A673 (cell line): ENCODE measurements around the gene TWSG1. TPM values are rescaled to one million over a fixed set of nuclear protein-coding genes. Genes with fewer than 3 reads are reported as not detected.
"Not testable (repeated sequence)": the region's sequence is repeated elsewhere in the genome, so short reads cannot be mapped to it uniquely, and the experiment has no call there.

Experiments
- BruUV-seq: library from RNA; stranded (reverse); fragments of 400-500 nt; replicated peaks from 2 replicates; lab custom pipeline; 2021; lab: Mats Ljungman, UMichigan
- CTCF ChIA-PET: fragments of 300-600 bp; sonication (Branson Sonifier 250); formaldehyde crosslinking; loops from one replicate; lab custom pipeline; 2022; ENCODE audit warnings: antibody characterized with exemption; lab: Charles Lee
- POLR2A ChIA-PET: fragments of 300-600 bp; sonication (Branson Sonifier 250); formaldehyde crosslinking; loops from one replicate; lab custom pipeline; 2022; ENCODE audit warnings: antibody characterized with exemption; ENCODE audit not compliant: low non-redundant PET; lab: Charles Lee
- DNase-seq: peaks from one replicate; pipeline ENCODE4 v3.0.0-alpha.2; 2015; ENCODE audit warnings: low spot score
- H3K27ac ChIP-seq: fragments of 200-600 bp; sonication (generic); 2 replicates; pipeline ENCODE4 v1.5.1; 2016; ENCODE audit warnings: mixed run types, low read depth, mild to moderate bottlenecking, mixed read lengths, antibody characterized with exemption, low read length; ENCODE audit not compliant: poor library complexity, severe bottlenecking
- H3K27me3 ChIP-seq: fragments of 200-600 bp; sonication (generic); replicated peaks from 2 replicates; pipeline ENCODE4 v1.6.1; 2017; ENCODE audit warnings: mixed run types, low read depth, mild to moderate bottlenecking, mixed read lengths, antibody characterized with exemption, low read length; ENCODE audit not compliant: insufficient read depth, poor library complexity
- H3K36me3 ChIP-seq: fragments of 200-600 bp; sonication (generic); 2 replicates; pipeline ENCODE4 v1.6.1; 2016; ENCODE audit warnings: mixed run types, mild to moderate bottlenecking, mixed read lengths, antibody characterized with exemption, low read length; ENCODE audit not compliant: insufficient read depth, poor library complexity, severe bottlenecking
- H3K4me1 ChIP-seq: fragments of 200-600 bp; sonication (generic); 2 replicates; pipeline ENCODE4 v1.6.1; 2017; ENCODE audit warnings: mixed run types, mild to moderate bottlenecking, mixed read lengths, antibody characterized with exemption, low read length; ENCODE audit not compliant: insufficient read depth, poor library complexity, severe bottlenecking
- H3K4me3 ChIP-seq: fragments of 200-600 bp; sonication (generic); 2 replicates; pipeline ENCODE4 v1.5.1; 2016; ENCODE audit warnings: low read depth, mixed run types, mild to moderate bottlenecking, mixed read lengths, low read length; ENCODE audit not compliant: poor library complexity, severe bottlenecking
- H3K9me3 ChIP-seq: fragments of 200-600 bp; sonication (generic); 2 replicates; pipeline ENCODE4 v1.6.1; 2016; ENCODE audit warnings: mixed run types, low read depth, mild to moderate bottlenecking, mixed read lengths, antibody characterized with exemption, low read length; ENCODE audit not compliant: poor library complexity, severe bottlenecking
- EZH2 ChIP-seq: fragments of 200-600 bp; sonication (generic); IDR thresholded peaks from 2 replicates; pipeline ENCODE4 v1.6.1; 2017; ENCODE audit warnings: borderline replicate concordance, low read depth, mild to moderate bottlenecking, mixed read lengths, antibody characterized with exemption, low read length; ENCODE audit not compliant: poor library complexity, severe bottlenecking
- intact Hi-C: fragments of 100-400 bp; cut with micrococcal nuclease; formaldehyde crosslinking; loops from one replicate; pipeline ENCODE4 v1.10.0; 2022; ENCODE audit not compliant: unreplicated experiment
- total RNA-seq: library from RNA; stranded (reverse); gene quantifications from 2 replicates; pipeline ENCODE4 v1.2.3, GENCODE V29; 2021
- TF ChIP-seq, protein P1 (sequence below): fragments of 300-800, 200-600 bp; sonication (generic); conservative IDR thresholded peaks from 2 replicates; pipeline ENCODE4 v1.5.1; 2017; ENCODE audit warnings: low read depth, mild to moderate bottlenecking, antibody characterized with exemption, low read length, moderate library complexity, mixed read lengths

TWSG1 gene
- total RNA-seq, 1 experiment from 2014 or later: 34.9 TPM

DNA sequence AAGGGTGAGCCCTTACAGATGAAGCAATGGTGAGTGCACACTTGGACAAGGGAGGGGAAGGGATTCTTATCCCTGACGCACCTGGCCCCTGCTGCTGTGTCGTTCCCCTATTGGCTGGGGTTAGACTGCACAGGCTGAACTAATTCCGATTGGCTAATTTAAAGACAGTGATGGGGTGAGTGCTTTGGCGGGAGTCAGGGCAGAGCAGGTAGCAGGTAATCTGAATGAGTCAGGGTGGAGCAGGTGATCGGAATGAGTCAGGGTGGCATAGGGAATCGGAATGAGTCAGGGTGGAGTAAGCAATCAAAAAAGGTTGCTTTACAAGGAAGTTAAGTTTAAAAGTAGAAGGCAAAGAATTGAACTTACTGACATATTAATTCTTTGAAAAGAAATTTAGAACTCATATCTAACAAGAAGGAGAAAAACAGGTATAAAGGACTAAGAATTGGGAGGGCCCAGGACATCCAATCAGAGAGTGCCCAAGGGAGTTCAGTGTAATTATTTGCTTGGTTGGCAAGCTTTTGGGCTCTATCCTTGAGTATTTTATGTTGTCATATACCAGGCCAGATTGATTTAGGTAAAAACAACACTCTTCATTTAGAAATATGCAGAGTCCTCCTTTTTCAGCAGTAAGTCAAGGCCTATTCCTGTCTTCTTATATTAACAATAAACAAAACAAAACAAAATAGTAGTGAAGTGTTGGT, 88.4 kb downstream of the TWSG1 start:
- intact Hi-C loops: no loop called here
- CTCF ChIA-PET: no interaction called here
- BruUV-seq: no TSS peak

DNA sequence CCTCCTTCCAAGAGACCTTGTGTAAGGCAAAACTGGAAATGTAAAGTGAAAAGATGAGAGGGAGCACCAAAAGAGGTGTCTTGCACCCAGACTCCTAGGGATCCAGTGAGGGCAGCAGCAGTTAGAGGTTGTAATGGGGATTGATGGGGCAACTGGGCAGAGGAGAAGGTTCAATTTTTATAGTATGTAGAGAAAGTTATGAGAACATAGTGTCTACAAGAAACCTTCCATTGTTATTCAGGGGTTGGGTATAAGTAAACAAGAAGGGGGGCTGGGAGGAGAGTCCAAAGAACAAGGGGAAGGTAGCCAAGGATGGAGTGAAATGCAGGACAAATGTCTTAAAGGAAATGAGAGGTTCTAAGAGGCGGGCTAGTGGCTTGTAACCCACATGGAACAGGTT, 89.1 kb downstream of the TWSG1 start:
- intact Hi-C loops, H3K4me1 ChIP-seq, POLR2A ChIA-PET, BruUV-seq, H3K27me3 ChIP-seq, CTCF ChIA-PET, H3K9me3 ChIP-seq, H3K36me3 ChIP-seq, DNase-seq, H3K27ac ChIP-seq, H3K4me3 ChIP-seq: not testable (repeated sequence)

More for the DNA sequence above, 88.4 kb downstream of the TWSG1 start:
- no peak overlapping the region for H3K4me3 ChIP-seq
- H3K9me3 ChIP-seq: no peaks in the 10 kb centered on the region
- no peaks in the 10 kb centered on the region for H3K4me1 ChIP-seq
- DNase-seq: no peak
- no peak overlapping the region for H3K27ac ChIP-seq
- POLR2A ChIA-PET: no interaction called here
- no peaks in the 10 kb centered on the region for H3K27me3 ChIP-seq
- no peak for TF ChIP-seq EZH2
- TF ChIP-seq, protein P1, sequence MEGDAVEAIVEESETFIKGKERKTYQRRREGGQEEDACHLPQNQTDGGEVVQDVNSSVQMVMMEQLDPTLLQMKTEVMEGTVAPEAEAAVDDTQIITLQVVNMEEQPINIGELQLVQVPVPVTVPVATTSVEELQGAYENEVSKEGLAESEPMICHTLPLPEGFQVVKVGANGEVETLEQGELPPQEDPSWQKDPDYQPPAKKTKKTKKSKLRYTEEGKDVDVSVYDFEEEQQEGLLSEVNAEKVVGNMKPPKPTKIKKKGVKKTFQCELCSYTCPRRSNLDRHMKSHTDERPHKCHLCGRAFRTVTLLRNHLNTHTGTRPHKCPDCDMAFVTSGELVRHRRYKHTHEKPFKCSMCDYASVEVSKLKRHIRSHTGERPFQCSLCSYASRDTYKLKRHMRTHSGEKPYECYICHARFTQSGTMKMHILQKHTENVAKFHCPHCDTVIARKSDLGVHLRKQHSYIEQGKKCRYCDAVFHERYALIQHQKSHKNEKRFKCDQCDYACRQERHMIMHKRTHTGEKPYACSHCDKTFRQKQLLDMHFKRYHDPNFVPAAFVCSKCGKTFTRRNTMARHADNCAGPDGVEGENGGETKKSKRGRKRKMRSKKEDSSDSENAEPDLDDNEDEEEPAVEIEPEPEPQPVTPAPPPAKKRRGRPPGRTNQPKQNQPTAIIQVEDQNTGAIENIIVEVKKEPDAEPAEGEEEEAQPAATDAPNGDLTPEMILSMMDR: no peak
- no peaks in the 10 kb centered on the region for H3K36me3 ChIP-seq

DNA sequence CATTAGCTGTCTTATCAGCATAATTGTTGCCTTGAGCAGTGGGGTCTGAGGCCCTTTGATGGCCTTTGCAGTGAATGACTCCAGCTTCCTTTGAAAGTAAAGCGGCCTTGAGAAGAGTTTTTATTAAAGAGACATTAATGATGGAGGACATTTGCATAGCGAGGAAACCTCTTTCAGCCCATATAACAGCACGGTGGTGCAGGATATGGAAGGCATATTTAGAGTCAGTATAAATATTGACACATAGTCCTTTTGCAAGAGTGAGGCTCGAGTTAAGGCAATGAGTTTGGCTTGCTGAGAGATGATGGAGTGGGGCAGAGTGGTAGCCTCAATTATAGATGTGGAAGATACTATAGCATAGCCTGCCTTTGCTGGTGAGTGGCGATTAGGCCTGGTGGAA, 89.7 kb downstream of the TWSG1 start:
- POLR2A ChIA-PET, H3K27ac ChIP-seq, intact Hi-C loops, BruUV-seq, H3K9me3 ChIP-seq, H3K36me3 ChIP-seq, DNase-seq, H3K4me3 ChIP-seq, H3K4me1 ChIP-seq, H3K27me3 ChIP-seq, CTCF ChIA-PET: not testable (repeated sequence)

DNA sequence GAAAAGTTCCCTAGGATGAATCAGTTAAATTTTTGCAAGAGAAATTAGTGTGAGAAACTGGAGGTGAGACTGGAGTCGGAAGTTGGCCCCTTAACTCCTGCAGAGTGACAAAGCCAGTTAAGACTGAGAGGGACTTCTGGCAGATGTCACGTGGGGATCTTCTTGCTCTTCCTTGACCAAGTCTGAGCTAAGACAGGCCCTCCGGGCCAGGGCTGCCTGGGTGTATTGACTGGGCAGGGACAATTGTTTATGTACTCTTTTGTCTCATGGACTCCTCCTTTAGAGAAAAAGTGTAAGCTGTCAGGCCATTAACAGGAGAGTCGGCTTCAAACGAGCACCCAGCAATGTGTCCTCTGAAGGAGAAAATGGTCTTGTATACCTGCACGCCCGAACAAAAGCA, 92.2 kb downstream of the TWSG1 start:
- ChIA-PET CTCF (no interaction called here), POLR2A (no interaction called here)
- H3K36me3 ChIP-seq: no peaks in the 10 kb centered on the region
- no peaks in the 10 kb centered on the region for H3K27me3 ChIP-seq
- intact Hi-C loops: no loop called here
- no TSS peak for BruUV-seq
- no peak for DNase-seq
- no peaks in the 10 kb centered on the region for H3K9me3 ChIP-seq
- no peak overlapping the region for H3K27ac ChIP-seq
- peaks cover 6% of the 10 kb centered on the region for H3K4me1 ChIP-seq
- no peak for TF ChIP-seq EZH2
- TF ChIP-seq, protein P1: no peak
- H3K4me3 ChIP-seq: no peak overlapping the region
